Measurements from ENCODE around the gene PCDHB9.

DNA sequence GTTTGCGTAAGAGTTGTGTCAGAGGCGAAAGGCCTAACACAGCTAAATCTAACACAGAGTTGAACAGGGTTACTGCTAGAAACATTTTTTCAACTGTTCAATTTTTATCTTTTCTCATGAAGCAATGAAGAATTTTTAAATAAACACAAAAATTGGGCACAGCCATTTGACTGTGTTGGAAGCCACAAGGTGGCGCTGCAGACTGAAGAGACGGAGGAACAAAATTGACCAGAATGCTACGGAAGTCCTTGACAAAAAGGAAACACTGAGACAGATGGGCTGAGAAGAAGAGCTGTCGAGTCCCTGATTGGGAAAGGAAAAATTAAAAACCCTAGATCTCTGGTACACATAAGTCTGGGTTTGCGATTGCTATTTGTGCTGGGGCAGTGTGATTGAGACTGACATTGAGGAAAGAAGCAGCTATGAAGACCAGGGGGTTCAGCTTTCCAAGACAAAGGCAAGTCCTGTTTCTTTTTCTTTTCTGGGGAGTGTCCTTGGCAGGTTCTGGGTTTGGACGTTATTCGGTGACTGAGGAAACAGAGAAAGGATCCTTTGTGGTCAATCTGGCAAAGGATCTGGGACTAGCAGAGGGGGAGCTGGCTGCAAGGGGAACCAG, at the start of gene PCDHB9:
- TF ChIP-seq, protein P1, sequence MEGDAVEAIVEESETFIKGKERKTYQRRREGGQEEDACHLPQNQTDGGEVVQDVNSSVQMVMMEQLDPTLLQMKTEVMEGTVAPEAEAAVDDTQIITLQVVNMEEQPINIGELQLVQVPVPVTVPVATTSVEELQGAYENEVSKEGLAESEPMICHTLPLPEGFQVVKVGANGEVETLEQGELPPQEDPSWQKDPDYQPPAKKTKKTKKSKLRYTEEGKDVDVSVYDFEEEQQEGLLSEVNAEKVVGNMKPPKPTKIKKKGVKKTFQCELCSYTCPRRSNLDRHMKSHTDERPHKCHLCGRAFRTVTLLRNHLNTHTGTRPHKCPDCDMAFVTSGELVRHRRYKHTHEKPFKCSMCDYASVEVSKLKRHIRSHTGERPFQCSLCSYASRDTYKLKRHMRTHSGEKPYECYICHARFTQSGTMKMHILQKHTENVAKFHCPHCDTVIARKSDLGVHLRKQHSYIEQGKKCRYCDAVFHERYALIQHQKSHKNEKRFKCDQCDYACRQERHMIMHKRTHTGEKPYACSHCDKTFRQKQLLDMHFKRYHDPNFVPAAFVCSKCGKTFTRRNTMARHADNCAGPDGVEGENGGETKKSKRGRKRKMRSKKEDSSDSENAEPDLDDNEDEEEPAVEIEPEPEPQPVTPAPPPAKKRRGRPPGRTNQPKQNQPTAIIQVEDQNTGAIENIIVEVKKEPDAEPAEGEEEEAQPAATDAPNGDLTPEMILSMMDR (IDR thresholded peaks at IDR 0.05) = no peak
- TF ChIP-seq POLR2AphosphoS5 (IDR thresholded peaks at IDR 0.05) (no peak), EP300 (IDR thresholded peaks at IDR 0.05) (no peak), POLR2A (IDR thresholded peaks at IDR 0.05) (no peak)
